Bone marrow (tissue), 2 donors: Measurements from ENCODE around the gene HCST.
A peak's percentile ranks its signal among the peaks of the same experiment; 100 is the strongest.
"Not testable (repeated sequence)": the region's sequence is repeated elsewhere in the genome, so short reads cannot be mapped to it uniquely, and the experiment has no call there.

Source experiments
- DNase-seq, 2 donors: peaks; one replicate each; lab custom pipeline; 2025; lab: John Stamatoyannopoulos, UW

Gene HCST

DNA sequence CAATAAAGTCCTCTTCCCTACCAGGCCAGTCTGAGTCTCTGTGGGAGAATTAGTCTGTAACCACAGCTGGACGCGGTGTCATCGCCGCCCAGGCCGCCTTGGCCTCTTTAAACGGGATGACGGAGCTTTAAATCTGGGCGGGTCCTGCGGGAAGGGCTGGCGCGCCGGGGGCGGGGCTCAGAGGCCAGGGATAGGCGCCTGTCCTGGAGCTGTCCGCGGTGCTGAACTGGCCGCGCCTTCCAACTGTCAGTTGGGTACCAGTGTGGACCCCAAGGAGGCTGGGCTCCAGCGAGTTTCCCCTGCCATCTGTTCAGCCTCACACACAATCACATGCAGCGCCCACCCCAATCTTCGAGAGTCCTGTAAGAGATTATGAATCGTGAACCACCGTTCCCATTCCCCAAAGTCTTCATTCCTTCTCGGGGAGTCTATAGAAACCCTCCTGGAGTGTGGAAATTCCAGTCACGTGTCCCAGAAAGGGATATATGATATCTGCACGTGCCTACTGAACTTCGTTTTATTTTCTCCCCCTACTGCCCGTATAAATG, 22.5 kb upstream of the HCST start:
- peak; percentile 66 to 68 for DNase-seq

DNA sequence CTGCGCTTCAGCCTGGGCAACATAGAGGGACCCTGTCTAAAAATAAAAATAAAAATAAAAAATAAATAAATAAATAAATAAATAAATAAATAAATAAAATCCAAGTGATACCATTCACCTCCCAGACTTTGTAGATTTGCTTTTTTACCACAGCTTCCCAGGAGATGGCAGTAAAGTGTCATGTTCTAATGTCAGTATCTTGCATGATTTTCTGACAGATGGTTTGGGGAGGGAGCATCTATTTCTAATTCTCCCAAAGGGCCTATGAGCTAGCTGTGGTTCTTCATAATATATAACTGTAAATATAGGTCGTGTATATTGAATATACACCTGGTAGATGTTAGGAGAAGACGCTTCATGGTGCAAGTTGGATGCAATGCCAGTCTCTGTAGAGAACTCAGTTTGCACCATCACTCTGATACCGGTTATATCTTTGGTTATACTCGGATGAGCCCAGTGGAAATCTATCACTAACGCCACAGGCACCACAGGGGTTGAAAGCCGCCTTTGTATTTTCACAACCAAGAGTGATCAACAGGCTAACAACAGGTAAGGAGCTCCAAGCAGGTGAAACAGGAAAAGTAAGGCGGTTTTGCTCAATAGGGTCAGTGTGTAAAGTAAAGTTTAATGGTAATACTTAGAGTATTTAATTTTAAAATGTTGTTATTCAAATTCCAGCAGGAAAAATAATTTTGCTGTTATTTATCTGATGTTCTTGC, 20.1 kb upstream of the HCST start:
- DNase-seq, result peak in 1 of 2 donors; percentile 45

DNA sequence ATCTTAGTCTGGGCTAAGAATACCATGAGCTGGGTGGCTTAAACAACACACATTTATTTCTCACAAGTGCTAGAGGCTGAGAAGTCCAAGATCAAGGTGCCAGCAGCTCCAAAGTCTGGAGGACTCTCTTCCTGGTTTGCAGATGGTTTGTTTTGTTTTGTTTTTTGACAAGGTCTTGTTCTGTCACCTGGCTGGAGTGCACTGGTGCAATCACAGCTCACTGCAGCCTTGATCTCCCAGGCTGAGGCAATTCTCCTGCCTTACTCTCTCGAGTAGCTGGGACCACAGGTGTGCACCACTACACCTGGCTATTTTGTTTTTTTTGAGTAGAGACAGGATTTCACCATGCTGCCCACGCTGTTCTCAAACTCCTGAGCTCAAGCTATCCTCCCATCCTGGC, 18.4 kb upstream of the HCST start:
- no peak for DNase-seq

DNA sequence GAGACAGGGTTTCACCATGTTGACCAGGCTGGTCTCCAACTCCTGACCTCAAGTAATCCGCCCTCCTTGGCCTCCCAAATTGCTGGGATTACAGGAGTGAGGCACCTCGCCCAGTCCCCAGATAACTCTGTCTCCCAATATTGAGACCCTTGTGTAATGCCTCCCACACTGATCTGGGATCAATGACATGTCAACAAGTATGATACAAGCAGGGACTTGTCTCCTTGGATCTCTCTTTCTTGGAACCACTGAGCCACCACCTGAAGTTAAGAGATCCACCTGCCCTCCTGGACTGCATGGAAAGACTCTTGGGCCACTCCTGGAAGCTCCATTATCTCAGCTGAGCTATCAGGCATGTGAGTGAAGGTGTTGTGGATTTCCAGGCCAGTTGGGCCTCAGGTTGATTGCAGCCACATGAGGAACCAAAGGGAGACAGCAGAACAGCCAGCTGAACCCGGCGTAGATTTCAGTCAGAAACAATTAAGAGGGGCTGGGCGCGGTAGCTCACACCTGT, 17.0 kb upstream of the HCST start:
- no peak for DNase-seq

DNA sequence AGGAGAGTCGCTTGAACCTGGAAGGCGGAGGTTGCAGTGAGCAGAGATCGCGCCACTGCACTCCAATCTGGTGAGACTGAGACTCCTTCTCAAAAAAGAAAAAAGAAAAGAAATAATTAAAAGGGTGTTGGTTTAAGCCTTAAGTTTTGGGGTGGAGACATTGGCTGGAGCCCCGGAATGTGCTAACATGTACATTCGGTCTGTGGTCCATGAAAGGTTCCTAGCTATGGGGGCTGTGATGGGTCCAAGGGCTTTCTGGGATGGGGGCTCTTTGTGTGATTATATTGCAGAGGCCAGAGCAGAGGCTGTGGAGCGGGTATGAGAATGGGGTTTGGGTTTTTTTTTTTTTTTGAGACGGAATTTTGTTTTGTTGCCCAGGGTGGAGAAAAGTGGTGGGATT, 16.4 kb upstream of the HCST start:
- no peak for DNase-seq

DNA sequence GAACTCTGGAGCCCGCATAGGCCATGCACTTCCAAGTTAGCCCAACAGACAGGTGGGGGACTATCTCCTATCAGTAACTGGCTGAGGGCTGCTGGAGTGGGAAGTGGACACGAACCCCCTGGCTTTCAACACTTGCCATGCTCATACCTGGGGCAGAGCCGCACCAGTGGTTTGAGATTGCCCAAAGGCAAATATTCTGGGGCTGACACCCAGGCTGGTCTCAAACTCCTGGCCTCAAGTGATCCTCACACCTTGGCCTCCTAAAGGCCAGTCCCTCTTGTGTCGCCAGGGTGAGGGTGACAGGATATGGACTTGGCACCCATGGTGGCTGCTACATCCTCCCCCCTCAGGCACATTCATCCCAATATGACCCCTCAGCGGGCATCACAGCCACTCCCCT, 15.1 kb upstream of the HCST start:
- no peak for DNase-seq

DNA sequence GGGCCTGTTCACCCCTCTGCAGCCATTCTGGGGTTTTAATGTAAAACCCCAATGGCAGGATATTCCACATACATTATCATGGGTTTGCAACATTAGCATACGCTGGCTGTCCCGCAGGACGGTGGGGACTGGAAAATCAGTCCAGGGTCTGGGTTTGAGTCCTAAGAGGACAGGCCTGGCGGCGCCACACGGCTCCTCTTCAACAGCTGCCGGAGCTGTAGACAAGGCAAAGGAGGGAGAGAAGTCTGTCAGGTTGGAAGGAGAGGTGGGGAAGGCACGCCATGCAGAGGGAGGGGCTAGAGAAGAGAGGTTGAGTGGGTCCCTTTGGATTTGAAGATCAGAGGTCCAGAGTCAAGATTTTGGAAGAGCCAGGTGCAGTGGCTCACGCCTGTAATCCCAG, 13.9 kb upstream of the HCST start:
- DNase-seq, result no peak

DNA sequence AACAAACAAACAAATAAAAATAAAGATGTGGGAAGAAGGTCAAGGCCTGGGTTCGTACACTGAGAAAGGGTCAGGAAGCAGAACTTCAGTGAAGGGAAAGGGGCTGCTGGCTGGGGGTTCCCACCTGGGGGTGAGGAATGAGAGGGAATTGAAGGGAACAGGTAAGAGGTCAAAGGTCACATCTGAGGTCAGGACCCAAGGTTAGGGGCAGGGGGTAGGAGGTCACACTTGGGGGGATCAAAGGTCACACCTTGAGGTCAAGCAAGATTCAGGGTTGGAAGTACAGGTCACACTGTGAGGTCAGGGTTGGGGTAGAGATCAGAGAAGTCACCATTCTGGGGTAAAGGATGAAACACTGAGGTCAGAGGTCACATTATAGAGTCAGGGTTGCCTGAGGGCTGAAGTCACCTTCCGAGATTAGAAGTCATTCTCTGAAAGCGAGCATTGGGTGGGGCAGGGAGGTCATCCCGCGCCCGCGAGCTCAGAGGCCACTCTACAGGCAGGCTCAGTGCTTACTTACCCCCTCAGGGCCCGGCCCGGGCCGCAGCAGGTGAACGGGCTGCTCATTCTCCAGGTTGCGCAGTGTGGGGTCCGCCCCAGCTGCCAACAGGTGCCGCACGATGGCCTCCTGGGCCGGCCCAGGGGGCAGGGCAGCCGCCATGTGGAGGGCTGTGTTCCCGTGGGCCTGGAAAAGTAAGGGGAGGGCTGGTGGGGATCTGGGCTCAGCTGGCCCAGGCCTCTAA, 12.8 kb upstream of the HCST start:
- DNase-seq, result no peak

DNA sequence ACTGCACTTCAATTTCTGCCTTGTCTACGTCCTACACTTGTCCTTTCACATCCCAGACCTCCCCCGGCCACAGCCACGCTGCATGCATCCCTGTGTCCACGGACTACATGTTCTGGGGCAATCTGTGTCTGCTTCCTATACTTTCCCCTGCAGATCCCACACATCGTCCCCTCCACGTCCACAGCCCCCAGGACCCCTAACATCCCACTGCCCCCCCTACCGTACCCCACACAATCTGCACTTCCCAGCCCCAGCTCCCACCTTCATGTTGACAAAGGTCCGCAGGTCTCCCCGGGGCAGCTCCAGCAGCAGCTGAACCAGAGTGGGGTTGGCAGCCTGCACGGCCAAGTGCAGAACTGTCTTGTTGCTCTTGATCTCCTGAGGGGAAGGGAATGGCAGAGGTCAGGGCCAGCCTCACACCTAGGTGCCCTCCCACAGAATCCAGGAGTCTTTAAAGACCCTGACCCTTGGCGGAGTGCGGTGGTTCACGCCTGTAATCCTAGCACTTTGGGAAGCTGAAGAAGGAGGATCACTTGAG, 12.1 kb upstream of the HCST start:
- DNase-seq, result no peak

DNA sequence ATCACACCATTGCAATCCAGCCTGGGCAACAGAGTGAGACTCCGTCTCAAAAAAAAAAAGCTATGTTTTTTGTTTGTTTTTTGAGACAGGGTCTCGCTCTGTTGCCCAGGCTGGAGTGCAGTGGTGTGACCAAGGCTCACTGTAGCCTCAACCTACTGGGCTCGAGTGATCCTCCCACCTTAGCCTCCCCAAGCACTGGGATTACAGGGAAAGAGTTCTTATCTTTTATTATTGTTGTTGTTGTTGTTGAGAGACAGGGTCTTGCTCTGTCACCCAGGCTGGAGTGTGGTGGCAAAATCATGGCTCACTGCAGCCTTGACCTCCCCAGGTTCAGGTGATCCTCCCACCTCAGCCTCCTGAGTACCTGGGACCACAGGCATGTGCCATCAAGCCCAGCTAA, 10.5 kb upstream of the HCST start:
- not testable (repeated sequence) for DNase-seq

DNA sequence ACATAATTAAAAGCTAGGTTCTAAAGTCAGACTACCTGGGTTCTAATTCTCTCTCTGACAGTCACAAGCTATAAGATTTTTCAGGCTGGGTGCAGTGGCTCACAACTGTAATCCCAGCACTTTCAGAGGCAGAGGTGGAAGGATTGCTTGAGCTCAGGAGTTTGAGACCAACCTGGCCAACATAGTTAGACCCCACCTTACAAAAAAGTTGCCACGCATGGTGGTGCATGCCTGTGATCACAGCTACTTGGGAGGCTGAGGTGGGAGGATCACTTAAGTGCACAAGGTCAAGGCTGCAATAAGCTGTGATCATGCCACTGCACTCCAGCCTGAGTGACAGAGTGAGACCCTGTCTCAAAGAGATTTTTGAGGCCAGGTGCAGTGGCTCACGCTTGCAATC, 8.0 kb upstream of the HCST start:
- DNase-seq, result no peak

DNA sequence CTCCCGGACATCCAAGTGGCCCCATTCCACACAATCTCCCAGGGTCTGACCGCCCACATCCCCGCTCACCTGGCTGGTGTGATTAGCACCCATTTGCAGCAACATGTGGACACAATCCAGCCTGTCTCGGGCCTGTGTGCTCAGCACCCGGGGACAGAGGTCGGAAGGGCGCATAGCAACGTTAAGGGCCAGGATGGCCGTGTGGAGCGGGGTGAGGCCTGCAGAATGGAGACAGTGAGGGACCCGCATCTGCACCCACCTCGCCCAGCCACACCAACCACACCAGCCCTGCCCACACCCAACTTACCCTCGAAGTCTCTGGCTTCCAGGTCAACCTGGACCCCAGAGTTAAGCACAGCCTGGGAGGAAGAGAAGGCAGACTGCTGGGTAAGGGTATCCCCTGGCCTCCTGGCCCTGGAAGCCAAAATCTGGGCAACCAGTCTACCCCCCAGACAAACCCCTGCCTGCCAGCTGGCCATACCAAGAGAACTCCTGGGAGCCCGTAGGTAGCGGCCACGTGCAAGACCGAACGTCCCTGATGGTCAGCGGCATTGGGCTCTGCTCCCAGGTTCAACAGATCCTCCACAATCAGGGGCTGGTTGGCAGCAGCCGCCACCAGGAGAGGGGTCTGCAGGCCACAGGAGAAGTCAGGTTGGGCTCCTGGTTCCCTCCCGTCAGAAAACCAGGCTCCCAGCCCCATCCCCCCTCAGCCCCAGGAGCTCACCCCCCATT, 6.3 kb upstream of the HCST start:
- no peak for DNase-seq

DNA sequence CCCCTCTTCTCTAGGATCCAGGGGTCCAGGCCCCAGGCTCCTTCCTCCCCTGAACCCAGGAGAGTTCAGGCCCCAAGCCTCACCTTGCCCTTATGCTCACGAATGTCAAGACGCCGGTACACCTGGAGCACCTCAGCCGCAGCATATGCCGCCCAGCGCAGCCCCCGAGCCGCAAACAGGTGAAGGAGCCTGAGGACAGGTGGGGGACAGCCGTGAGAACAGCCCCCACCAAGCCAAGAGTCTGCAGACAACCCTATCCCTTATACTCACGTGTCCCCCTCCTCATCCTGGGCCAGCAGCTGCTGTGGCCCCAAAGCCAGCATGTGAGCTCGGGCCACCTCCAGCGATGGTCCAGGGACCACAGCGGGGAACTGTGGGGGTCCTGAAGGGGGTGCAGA, 5.7 kb upstream of the HCST start:
- no peak for DNase-seq

DNA sequence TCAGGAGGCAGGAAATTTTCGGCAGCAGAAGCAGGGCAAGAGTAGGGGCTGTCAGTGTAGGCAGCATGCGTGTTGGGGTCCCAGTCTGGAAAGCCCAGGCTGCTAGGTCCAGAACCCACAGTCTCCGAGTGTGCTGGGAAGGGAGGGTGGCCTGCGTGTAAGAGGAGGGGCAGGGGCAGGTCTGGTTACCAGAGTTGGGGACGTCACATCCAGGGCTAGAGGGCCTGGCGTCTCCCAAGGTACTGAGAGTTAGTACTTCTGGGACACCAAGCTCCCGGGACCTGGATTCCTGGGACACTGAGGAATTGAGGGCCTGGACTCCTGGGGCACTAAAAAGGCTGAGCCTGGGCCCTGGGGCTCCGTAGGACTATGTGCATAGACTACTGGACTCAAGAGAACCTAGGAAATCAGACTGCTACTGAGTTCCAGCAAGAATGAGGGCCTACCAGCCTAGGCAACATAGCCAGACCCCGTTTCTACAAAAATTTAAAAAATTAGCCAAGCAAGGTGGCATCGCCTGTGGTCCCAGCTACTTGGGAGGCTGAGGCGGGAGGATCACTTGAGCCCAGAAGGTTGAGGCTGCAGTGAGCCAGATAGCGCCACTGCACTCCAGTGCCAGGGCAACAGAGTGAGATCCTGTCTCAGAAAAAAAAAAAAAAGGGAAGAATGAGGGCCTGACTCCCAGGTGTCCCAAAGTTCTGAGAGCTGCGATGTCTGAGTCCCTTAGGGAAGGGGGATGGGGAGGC, 4.5 kb upstream of the HCST start:
- no peak for DNase-seq

DNA sequence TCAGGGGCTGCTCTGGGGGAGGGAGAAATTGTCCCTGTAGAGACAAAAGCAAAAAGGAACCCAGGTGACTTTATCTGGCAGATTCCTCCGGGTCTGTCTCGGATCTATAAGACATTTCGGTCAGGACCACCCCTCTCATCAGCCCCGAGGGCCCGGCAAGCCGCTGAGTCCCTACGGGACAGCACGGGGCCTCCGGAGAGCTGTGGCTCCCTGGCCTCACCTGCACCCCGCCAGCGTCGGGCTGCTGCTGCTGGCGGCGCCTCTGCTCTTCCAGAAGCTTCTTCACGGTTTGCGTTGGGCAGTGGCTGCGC, 3.9 kb upstream of the HCST start:
- DNase-seq, result no peak

DNA sequence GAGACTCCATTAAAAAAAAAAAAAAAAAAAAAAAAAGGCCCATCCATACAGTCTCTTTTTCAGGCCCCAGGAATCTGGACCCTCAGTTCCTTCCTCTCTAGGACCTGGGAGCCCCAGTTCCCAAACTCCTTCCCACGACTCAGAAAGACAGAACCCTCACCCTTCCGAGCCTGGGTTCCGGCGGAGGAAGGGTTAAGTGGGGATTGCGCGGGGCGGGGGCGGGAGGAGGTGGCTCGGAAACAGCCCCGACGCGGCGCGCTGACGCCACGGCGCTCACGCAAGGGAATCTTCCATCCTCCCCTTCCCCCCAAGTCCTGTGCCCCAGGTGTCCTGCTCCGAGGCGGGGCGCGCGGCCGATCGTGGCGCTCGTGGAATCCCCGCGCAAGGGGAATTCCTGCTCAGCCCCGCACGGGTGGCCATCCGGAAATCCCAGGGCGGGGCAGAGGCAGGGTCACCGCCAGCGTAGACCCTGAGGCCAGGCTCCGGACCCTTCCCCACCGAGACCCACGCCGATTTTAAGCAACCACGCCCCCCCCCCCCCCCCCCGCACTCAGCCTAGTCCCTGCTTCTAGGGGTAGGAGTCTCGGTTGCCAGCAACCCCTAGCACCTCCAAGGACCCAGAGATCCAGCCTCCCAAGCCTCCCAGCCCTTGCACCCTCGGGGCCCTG, 2.6 kb upstream of the HCST start:
- peak; percentile 37 to 62 for DNase-seq

DNA sequence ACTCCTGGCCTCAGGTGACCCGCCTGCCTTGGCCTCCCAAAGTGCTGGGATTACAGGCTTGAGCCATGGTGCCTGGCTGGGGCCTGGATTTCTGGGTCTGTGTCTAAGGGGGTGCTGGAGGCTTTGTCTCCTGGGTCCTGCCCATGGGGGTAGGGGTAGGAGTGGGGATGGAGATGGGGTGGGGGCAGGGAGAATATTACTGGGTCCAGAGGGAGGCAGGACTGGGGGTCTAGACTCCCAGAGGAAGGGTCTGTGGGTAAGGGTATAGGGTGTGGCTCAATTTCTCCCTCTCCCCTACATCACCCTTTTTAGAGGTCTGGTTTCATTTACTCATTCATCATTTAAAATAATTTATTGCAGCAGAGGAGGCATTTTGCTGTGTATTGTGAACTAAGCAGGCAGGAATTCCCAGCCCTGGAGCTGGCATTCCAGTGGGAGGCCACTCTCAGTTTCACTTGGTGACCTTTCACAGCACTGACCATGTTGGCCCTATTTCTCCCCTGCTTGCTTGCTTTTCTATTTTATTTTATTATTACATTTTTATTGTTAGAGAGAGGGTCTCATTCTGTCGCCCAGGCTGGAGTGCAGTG, 1.2 kb upstream of the HCST start:
- DNase-seq, result no peak

DNA sequence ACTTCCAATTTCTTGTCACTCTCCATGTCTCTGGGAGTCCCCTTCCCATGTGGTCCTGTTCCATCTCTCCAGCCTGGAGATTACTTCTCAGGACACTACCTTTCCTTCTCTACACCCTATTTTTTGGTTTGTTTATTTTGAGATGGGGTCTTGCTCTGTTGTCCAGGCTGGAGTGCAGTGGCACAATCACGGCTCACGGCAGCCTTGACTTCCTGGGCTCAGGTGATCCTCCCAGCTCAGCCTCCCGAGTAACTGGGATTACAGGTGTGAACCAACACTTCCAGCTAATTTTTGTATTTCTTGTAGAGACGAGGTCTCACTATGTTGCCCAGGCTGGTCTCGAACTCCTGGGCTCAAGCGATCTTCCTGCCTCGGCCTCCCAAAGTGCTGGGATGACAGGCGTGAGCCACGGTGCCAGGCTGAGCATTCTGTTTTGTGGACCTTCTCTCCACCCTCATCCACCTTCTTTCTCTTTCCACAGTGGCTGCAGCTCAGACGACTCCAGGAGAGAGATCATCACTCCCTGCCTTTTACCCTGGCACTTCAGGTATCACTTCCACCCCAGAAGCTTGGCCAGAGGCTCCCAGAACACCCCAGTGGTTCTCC, 644 bp downstream of the HCST start:
- no peak for DNase-seq

DNA sequence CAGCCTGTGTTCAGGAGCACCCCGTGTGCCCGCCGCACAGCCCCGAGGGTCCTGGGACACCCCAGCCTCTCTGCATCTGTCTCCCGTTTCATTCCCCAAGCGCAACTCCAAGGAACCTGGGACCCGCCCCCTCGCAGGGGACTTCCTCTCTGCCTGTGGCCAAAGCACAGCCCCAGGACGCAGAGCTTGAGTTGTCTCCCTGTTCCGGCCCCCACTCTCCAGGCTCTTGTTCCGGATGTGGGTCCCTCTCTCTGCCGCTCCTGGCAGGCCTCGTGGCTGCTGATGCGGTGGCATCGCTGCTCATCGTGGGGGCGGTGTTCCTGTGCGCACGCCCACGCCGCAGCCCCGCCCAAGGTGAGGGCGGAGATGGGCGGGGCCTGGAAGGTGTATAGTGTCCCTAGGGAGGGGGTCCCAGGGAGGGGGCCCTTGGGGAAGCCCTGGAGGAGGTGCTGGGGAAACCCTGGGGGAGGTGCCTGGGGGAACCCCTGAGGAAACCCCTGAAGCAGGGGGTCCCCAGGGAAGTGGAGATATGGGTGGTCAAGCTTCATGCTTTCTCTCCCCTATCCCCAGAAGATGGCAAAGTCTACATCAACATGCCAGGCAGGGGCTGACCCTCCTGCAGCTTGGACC, 1.3 kb downstream of the HCST start:
- peak; percentile 59 to 92 for DNase-seq
